22Rv1 (cell line): ENCODE results near the gene TTC1.

Experiments
- CTCF ChIP-seq: fragments of 450-650 bp; IDR thresholded peaks from 2 replicates; pipeline ENCODE4 v1.5.1; 2017; ENCODE audit warnings: mild to moderate bottlenecking
- ZFX ChIP-seq: fragments of 450-650 bp; IDR thresholded peaks from 2 replicates; pipeline ENCODE4 v1.6.1; 2017; ENCODE audit warnings: antibody characterized with exemption, borderline replicate concordance

GRCh38 chr5:159995907-159996306, 13.0 kb upstream of the TTC1 start:
- TF ChIP-seq CTCF (no peak), ZFX (no peak)
